Keratinocyte (primary cell): Measurements from ENCODE around the gene NRARP. TPM values are rescaled to one million over a fixed set of nuclear protein-coding genes. Genes with fewer than 3 reads are reported as not detected.
A peak's percentile ranks its signal among the peaks of the same experiment; 100 is the strongest.

Source experiments
- DNase-seq: peaks from one replicate; pipeline ENCODE4 v3.0.0-alpha.2; 2011; ENCODE audit warnings: low read depth, missing footprints, low spot score
- FAIRE-seq: peaks from 2 replicates; lab custom pipeline; 2011; peaks lifted over from hg19 to GRCh38; lab: Jason Lieb, UNC
- H2AFZ ChIP-seq: 2 replicates; pipeline ENCODE4 v1.6.0; 2012; ENCODE audit warnings: low read length, control low read depth, inconsistent platforms; ENCODE audit not compliant: control insufficient read depth
- H3K27ac ChIP-seq: 2 replicates; pipeline ENCODE4 v1.5.1; 2011; ENCODE audit warnings: low read length; ENCODE audit not compliant: control insufficient read depth, insufficient read depth
- H3K27me3 ChIP-seq: 3 replicates; pipeline ENCODE4 v1.6.0; 2011; ENCODE audit warnings: low read length; ENCODE audit not compliant: control insufficient read depth, insufficient read depth; ENCODE audit errors: extremely low read depth
- H3K36me3 ChIP-seq, 2 experiments: 2 replicates in 1 of 2; 3 replicates in 1 of 2; pipeline ENCODE4 v1.5.1; 2011; ENCODE audit warnings: low read length in 2 of 2, mild to moderate bottlenecking in 1 of 2; ENCODE audit not compliant: control insufficient read depth in 2 of 2, insufficient read depth in 2 of 2; ENCODE audit errors: extremely low read depth in 1 of 2
- H3K4me1 ChIP-seq: 3 replicates; pipeline ENCODE4 v1.5.1; 2011; ENCODE audit warnings: low read length; ENCODE audit not compliant: control insufficient read depth, insufficient read depth; ENCODE audit errors: extremely low read depth
- H3K4me2 ChIP-seq: 3 replicates; pipeline ENCODE4 v1.6.0; 2011; ENCODE audit warnings: low read depth, low read length; ENCODE audit not compliant: control insufficient read depth, insufficient read depth; ENCODE audit errors: extremely low read depth
- H3K4me3 ChIP-seq, 3 experiments: fragments of 200-600 bp in 1 of 3; sonication (generic) in 1 of 3; 2 replicates in 2 of 3; 3 replicates in 1 of 3; pipeline ENCODE4 v1.5.1; 2011 to 2016; ENCODE audit warnings: low read length in 3 of 3, mild to moderate bottlenecking in 3 of 3, control low read depth in 2 of 3, inconsistent platforms in 1 of 3, low read depth in 1 of 3, mixed read lengths in 1 of 3, mixed run types in 1 of 3, moderate library complexity in 1 of 3; ENCODE audit not compliant: control insufficient read depth in 2 of 3, insufficient read depth in 2 of 3; ENCODE audit errors: extremely low read depth in 1 of 3
- H3K79me2 ChIP-seq: 2 replicates; pipeline ENCODE4 v1.6.0; 2012; ENCODE audit warnings: low read length; ENCODE audit not compliant: control insufficient read depth, insufficient read depth
- H3K9ac ChIP-seq: 3 replicates; pipeline ENCODE4 v1.6.0; 2011; ENCODE audit warnings: low read length; ENCODE audit not compliant: control insufficient read depth, insufficient read depth; ENCODE audit errors: extremely low read depth
- H3K9me1 ChIP-seq: 3 replicates; pipeline ENCODE4 v1.6.0; 2011; ENCODE audit warnings: low read length; ENCODE audit not compliant: control insufficient read depth, insufficient read depth; ENCODE audit errors: extremely low read depth
- H3K9me3 ChIP-seq: 2 replicates; pipeline ENCODE4 v1.5.1; 2012; ENCODE audit warnings: low read depth, low read length; ENCODE audit not compliant: control insufficient read depth
- H4K20me1 ChIP-seq: 3 replicates; pipeline ENCODE4 v1.6.0; 2011; ENCODE audit warnings: low read length; ENCODE audit not compliant: control insufficient read depth, insufficient read depth; ENCODE audit errors: extremely low read depth
- EZH2 ChIP-seq: IDR thresholded peaks from one replicate; pipeline ENCODE4 v1.6.1; 2012; ENCODE audit warnings: inconsistent platforms, mild to moderate bottlenecking, low read length, moderate library complexity
- dilution Hi-C: fragments of 300-500 bp; cut with MboI; formaldehyde crosslinking; loops from one replicate; pipeline ENCODE4 v1.7.0; 2020; ENCODE audit warnings: low sequenced_read_pairs; ENCODE audit not compliant: extremely low pct_ligation_motif_present
- polyA plus RNA-seq, 5 experiments: library from polyadenylated mRNA; depleted of rRNA in 3 of 5; stranded (reverse) in 3 of 5; stranded (forward) in 1 of 5; unstranded in 1 of 5; fragments of >200 nt; gene quantifications; 1 replicate in 1 of 5; 2 replicates in 3 of 5; 3 replicates in 1 of 5; pipeline versions ENCODE4 v1.2.1 to v1.2.3, GENCODE V29; 2011 to 2012; ENCODE audit warnings: missing spikeins in 2 of 5, low read depth in 1 of 5, low replicate concordance in 1 of 5
- TF ChIP-seq, protein P1 (sequence below), 3 experiments: IDR thresholded peaks in 1 of 3; conservative IDR thresholded peaks in 1 of 3; optimal IDR thresholded peaks in 1 of 3; 2 replicates in 2 of 3; 3 replicates in 1 of 3; pipeline versions ENCODE3 to v1.5.1; 2011; ENCODE audit warnings: low read length in 3 of 3, mild to moderate bottlenecking in 3 of 3, moderate library complexity in 2 of 3, control low read depth in 1 of 3, inconsistent platforms in 1 of 3; ENCODE audit not compliant: insufficient read depth in 2 of 3; ENCODE audit errors: extremely low read depth in 1 of 3

The NRARP gene
- polyA plus RNA-seq, 1 donor (not counting 4 experiments of a cell fraction or from before 2014, with no cell fraction given) = 2.4 TPM

DNA sequence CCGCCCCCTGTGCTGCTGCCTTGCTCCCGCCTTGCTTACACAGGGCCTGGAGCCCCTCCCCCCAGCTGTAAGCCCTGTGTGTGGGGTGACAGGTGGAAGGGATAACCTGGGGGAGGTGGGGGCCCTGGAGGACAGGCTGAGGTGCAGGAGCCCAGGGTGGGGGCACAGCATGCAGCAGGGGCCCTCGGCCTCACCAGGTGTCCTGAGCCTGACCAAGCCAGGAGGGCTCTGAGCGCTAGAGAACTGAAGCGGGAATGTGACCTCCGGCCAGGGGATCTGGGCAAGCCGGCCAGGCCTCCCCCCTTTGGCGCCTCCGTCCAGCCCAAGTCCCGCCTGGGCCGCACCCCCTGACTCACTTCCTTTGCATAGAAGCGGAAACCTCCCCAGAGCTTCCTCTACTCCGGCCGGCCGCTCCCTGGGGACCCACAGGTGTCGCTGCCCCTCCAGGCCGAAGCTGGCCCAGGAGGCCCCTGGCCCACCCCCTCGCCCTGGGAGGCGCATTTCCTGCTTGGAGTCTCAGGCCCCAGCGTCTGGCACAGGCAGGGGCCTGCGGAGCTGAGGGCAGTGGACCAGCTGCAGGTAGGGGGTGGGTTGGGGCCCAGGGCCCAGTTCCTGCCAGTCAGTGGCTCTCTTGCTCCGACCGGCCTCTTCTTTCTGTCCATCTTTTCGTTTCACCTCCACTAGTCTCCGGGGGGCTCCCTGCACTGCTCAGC lies 24.6 kb downstream of the NRARP start, which contains the start of gene TOR4A:
Gene TOR4A, plus strand, starts transcription at position 398 of the 713 bp plus-strand sequence. CDS start 964 bp downstream, outside the sequence.
- Histone ChIP-seq H2AFZ (no peak within 1 kb of the TSS), H3K27me3 (peaks cover 3% of the 10 kb centered on the region), H3K36me3 (peaks cover 9 to 10% of the 10 kb centered on the region in 2 experiments), H3K4me2 (peak within 1 kb of the TSS; percentile 77), H3K9ac (peak within 1 kb of the TSS; percentile 81), H3K79me2 (peaks cover 25% of the 10 kb centered on the region), H3K4me3 (peak within 1 kb of the TSS; percentile 71 to 77 (median 74)), H3K4me1 (peaks cover 23% of the 10 kb centered on the region), H4K20me1 (peaks cover 3% of the 10 kb centered on the region), H3K9me1 (no peaks in the 10 kb centered on the region), H3K9me3 (no peaks in the 10 kb centered on the region), H3K27ac (peak within 1 kb of the TSS; percentile 43)
- dilution Hi-C loops = no loop called here
- FAIRE-seq (no peak), DNase-seq (no peak)
- TF ChIP-seq, protein P1, sequence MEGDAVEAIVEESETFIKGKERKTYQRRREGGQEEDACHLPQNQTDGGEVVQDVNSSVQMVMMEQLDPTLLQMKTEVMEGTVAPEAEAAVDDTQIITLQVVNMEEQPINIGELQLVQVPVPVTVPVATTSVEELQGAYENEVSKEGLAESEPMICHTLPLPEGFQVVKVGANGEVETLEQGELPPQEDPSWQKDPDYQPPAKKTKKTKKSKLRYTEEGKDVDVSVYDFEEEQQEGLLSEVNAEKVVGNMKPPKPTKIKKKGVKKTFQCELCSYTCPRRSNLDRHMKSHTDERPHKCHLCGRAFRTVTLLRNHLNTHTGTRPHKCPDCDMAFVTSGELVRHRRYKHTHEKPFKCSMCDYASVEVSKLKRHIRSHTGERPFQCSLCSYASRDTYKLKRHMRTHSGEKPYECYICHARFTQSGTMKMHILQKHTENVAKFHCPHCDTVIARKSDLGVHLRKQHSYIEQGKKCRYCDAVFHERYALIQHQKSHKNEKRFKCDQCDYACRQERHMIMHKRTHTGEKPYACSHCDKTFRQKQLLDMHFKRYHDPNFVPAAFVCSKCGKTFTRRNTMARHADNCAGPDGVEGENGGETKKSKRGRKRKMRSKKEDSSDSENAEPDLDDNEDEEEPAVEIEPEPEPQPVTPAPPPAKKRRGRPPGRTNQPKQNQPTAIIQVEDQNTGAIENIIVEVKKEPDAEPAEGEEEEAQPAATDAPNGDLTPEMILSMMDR (optimal IDR thresholded peaks at IDR 0.05 in 1 of 3, IDR thresholded peaks at IDR 0.05 in 1 of 3, conservative IDR thresholded peaks at IDR 0.05 in 1 of 3; ENCODE audit: extremely low read depth in 1 of 3, insufficient read depth in 2 of 3, low read length in 3 of 3) = peak in 1 of 3 experiments; percentile 19
- TF ChIP-seq EZH2 = no peak

DNA sequence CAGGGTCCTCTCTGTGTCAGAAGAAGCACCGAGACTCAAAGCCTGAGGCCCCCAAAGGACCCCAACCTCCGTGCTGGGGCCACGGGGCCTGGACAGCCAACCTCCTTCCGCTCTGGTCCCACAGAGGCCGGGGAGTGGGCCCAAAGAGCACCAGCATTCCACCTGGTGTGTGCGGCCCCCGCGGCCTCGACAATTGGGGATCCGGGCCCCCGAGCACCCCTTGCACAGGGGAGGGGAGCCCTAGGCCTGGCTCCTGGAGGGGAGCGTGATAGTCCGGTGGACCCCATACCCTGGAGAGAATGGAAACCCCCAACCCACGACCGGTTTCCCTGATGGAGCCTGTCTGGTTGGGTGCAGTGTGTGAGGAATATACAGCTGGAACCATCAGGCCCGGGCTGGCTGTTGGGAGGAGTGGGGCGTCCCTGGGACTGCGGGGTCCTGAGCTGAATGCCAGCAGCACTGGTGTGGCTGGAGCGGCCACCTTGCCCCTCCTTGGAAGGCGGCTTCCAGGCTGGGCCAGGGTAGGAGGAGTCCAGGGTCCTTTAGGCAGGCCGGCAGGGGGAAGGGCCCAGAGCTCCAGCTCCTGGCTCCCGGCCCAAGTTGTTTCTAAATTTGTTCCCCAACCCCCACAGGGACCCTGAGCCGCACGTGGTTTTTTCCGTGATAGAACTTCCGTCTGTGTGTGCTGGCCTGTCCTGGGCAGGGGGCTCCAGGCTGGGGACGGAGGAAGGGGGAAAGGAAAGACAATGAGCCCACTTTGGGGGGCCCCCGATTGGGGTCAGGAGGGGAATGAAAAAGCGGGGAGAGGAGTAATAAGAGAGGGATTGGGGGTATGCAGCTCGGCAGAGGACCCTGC lies 25.4 kb downstream of the NRARP start:
- H3K27ac ChIP-seq = no peak overlapping the region
- peaks cover 3% of the 10 kb centered on the region for H3K27me3 ChIP-seq
- DNase-seq = no peak
- H4K20me1 ChIP-seq = peaks cover 6% of the 10 kb centered on the region
- no peak overlapping the region for H2AFZ ChIP-seq
- no peaks in the 10 kb centered on the region for H3K9me1 ChIP-seq
- dilution Hi-C loops = no loop called here
- H3K4me3 ChIP-seq = no peak overlapping the region
- peak overlapping the region; percentile 77 for H3K4me2 ChIP-seq
- H3K79me2 ChIP-seq = peaks cover 25% of the 10 kb centered on the region
- H3K9ac ChIP-seq = no peak overlapping the region
- peaks cover 13 to 14% of the 10 kb centered on the region in 2 experiments for H3K36me3 ChIP-seq
- TF ChIP-seq, protein P1 (optimal IDR thresholded peaks at IDR 0.05 in 1 of 3, IDR thresholded peaks at IDR 0.05 in 1 of 3, conservative IDR thresholded peaks at IDR 0.05 in 1 of 3; ENCODE audit: extremely low read depth in 1 of 3, insufficient read depth in 2 of 3, low read length in 3 of 3) = no peak
- TF ChIP-seq EZH2 = no peak
- H3K4me1 ChIP-seq = peaks cover 27% of the 10 kb centered on the region
- no peaks in the 10 kb centered on the region for H3K9me3 ChIP-seq
- FAIRE-seq = no peak
